Body of pancreas (tissue), 4 donors: Measurements from ENCODE around the gene RUFY2. TPM values are rescaled to one million over a fixed set of nuclear protein-coding genes. Genes with fewer than 3 reads are reported as not detected.

Experiments used
- ATAC-seq: fragments of 150-250 bp; one replicate; pipeline ENCODE4 v1.9.1; 2016
- DNase-seq, 4 donors: peaks; one replicate each; pipeline ENCODE4 v3.0.0-alpha.2; 2019
- H3K27ac ChIP-seq, 4 donors: fragments of 200-600 bp; sonication (generic); 1 replicate in 3 of 4; 2 replicates in 1 of 4; pipeline versions ENCODE4 v1.5.1 to v1.6.1; 2016 to 2019; ENCODE audit warnings: mild to moderate bottlenecking in 1 of 4, mixed read lengths in 1 of 4, moderate library complexity in 1 of 4
- H3K27me3 ChIP-seq, 2 donors: fragments of 200-600 bp; sonication (generic); one replicate each; pipeline ENCODE4 v1.6.0; 2016; ENCODE audit warnings: mild to moderate bottlenecking in 1 of 2
- H3K36me3 ChIP-seq, 2 donors: fragments of 200-600 bp; sonication (generic); replicated peaks in 1 of 2; 2 replicates each; pipeline ENCODE4 v1.5.1; 2016; ENCODE audit warnings: low read depth in 2 of 2; ENCODE audit not compliant: insufficient read depth in 1 of 2
- H3K4me1 ChIP-seq: fragments of 200-600 bp; sonication (generic); one replicate; pipeline ENCODE4 v1.6.0; 2016
- H3K4me3 ChIP-seq, 2 donors: fragments of 200-600 bp; sonication (generic); 1 replicate in 1 of 2; 2 replicates in 1 of 2; pipeline ENCODE4 v1.5.1; 2016 to 2019
- H3K9me3 ChIP-seq, 3 donors: fragments of 200-600 bp; sonication (generic); 1 replicate in 2 of 3; 2 replicates in 1 of 3; pipeline ENCODE4 v1.5.1; 2016
- POLR2A ChIP-seq, 3 donors: fragments of 450-650 bp; IDR thresholded peaks; one replicate each; pipeline ENCODE4 v1.6.1; 2016; ENCODE audit warnings: antibody characterized with exemption in 3 of 3, mild to moderate bottlenecking in 2 of 3
- WGBS, 2 donors: methylation state at CpG; one replicate each; pipeline ENCODE4 v1.1.5; 2017; 5-methylcytosine and 5-hydroxymethylcytosine counted together
- intact Hi-C: fragments of 100-400 bp; cut with DNase I; formaldehyde crosslinking; loops from one replicate; pipeline ENCODE4 v1.15.1; 2023
- total RNA-seq, 2 donors: library from RNA; depleted of rRNA; stranded (reverse); fragments of >200 nt; gene quantifications; one replicate each; pipeline ENCODE4 v1.1.0, GENCODE V29; 2016
- TF ChIP-seq, protein P1 (sequence below), 7 experiments: fragments of 450-650 bp in 4 of 7; fragments of 200-600 bp in 3 of 7; sonication (generic) in 3 of 7; IDR thresholded peaks; one replicate each; pipeline ENCODE4 v1.5.1; 2016 to 2019; ENCODE audit warnings: antibody characterized with exemption in 7 of 7

Gene RUFY2
- total RNA-seq, 2 donors from 2014 or later = 17.8 to 26.2 TPM

DNA sequence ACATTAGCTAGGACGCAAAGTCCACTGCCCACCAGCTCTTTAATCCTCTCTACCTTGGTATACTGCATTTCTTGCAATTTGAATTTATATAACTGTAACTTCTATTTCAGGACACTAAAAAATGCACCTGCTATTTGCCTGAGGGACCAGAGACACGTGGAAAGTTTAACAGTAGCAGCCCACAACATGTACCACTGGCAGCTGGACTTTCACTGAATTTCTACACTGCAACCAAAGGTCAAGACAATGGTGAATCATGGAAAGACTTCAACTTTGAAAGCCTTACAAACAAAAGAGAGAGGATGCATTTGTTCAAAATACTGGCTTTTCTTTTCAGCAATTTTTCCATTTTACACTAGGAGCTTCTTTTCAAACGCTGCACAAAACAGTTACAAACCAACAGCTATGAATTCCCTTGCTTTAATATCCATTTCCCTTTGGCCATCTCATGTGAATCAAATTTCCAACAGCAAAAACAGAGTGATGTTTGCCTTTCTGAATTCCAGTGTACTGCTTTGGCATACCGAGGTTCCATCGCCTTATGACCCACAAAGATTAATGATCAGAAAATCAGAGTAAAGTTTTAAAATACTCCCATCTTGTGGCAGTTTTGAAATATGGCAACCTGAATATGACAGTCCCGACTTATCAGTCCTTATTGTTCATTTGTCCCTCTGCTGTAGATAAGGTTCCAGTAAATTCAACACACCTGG is 105.1 kb downstream of the RUFY2 start:
- Histone ChIP-seq H3K4me1 (peaks cover 50% of the 10 kb centered on the region), H3K36me3 (no peaks in the 10 kb centered on the region), H3K27ac (peak overlapping the region in 1 of 4 donors; percentile 45), H3K4me3 (no peak overlapping the region), H3K27me3 (no peaks in the 10 kb centered on the region), H3K9me3 (no peaks in the 10 kb centered on the region)
- intact Hi-C loops = loop anchor here (10.0 kb wide), 1 partner anchor 87 kb away; no protein-coding TSS in a partner anchor
- TF ChIP-seq POLR2A (IDR thresholded peaks at IDR 0.05) = no peak
- TF ChIP-seq, protein P1, sequence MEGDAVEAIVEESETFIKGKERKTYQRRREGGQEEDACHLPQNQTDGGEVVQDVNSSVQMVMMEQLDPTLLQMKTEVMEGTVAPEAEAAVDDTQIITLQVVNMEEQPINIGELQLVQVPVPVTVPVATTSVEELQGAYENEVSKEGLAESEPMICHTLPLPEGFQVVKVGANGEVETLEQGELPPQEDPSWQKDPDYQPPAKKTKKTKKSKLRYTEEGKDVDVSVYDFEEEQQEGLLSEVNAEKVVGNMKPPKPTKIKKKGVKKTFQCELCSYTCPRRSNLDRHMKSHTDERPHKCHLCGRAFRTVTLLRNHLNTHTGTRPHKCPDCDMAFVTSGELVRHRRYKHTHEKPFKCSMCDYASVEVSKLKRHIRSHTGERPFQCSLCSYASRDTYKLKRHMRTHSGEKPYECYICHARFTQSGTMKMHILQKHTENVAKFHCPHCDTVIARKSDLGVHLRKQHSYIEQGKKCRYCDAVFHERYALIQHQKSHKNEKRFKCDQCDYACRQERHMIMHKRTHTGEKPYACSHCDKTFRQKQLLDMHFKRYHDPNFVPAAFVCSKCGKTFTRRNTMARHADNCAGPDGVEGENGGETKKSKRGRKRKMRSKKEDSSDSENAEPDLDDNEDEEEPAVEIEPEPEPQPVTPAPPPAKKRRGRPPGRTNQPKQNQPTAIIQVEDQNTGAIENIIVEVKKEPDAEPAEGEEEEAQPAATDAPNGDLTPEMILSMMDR (IDR thresholded peaks at IDR 0.05) = peak; percentile 26 to 78 (median 70)
- peak; percentile 54 for ATAC-seq
- WGBS, 2 donors = 32% methylated on average over 6 of the region's 6 CpGs
- DNase-seq = peak in 1 of 4 donors; percentile 20

DNA sequence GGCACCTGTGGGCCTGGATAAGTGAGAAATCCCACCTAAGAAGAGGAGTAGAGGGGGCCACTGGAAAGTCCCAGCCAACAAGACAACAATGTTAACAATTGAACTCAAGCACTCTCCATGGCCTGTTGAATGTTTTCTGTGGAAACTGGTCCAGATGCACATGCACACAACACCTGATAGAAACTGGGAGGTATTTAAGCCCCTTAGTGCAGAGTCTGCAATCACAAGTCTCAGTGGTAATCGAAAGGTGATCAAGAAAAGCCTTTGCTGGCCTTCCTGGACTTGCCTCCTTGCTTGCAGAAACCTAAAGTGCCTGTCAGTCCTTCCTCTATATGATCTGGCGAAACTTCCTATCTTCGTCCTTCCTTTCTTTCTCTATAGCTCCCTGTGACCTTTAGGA is 105.8 kb downstream of the RUFY2 start:
- intact Hi-C loops = loop anchor here (10.0 kb wide), 1 partner anchor 86 kb away; no protein-coding TSS in a partner anchor
- no peaks in the 10 kb centered on the region for H3K9me3 ChIP-seq
- WGBS, 2 donors = 51 to 65% methylated on average over 3 of the region's 3 CpGs
- no peak overlapping the region for H3K4me3 ChIP-seq
- H3K27me3 ChIP-seq = no peaks in the 10 kb centered on the region
- H3K27ac ChIP-seq = peak overlapping the region in 1 of 4 donors; percentile 45
- TF ChIP-seq POLR2A (IDR thresholded peaks at IDR 0.05) = no peak
- TF ChIP-seq, protein P1 (IDR thresholded peaks at IDR 0.05) = no peak
- ATAC-seq = no peak
- H3K4me1 ChIP-seq = peaks cover 47% of the 10 kb centered on the region
- H3K36me3 ChIP-seq = no peaks in the 10 kb centered on the region
- DNase-seq = no peak

DNA sequence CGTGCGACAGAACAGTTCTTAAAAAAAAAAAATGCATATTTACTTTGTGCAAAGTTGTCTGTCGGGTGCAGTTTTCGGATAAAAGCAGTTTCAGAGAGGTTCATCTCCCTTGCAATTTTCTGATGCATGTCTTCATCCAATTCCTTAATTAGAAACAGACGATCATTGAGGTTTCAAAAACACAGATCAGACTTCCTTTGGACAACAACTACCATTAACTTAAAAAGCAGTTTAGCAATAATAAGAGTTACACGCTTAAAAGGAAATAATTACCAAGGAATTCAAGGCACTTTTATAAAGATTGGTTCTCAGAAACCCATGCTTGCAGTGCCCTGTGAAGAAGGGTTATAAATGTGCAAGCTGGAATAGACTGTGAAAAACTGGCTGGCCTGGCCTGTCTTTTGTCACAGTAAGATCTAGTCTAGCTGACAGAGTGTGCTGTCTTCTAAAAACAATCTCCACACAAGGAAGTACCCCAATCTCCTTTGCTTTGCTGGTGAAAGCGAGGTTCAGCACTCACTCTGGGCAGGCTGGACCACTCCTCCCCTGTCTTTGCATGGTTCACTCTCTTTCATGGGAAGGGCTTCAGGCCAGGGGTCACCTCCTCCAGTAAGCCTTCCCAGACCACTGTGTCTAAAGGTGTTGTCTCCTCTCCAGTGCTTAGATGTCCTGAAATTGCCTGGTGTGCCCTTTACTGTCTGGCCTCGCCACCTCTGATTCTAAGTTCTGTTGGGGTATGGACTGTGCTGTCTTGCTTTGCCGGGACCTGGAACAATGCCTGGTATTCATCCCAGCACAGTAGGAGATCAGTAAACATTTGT is 110.0 kb downstream of the RUFY2 start:
- ATAC-seq (no peak), DNase-seq (no peak)
- no peaks in the 10 kb centered on the region for H3K9me3 ChIP-seq
- TF ChIP-seq POLR2A (IDR thresholded peaks at IDR 0.05) = no peak
- TF ChIP-seq, protein P1 (IDR thresholded peaks at IDR 0.05) = no peak
- WGBS, 2 donors = 63 to 74% methylated on average over 9 of the region's 9 CpGs
- intact Hi-C loops = no loop called here
- no peak overlapping the region for H3K27ac ChIP-seq
- H3K4me1 ChIP-seq = peaks cover 21% of the 10 kb centered on the region
- no peaks in the 10 kb centered on the region for H3K27me3 ChIP-seq
- H3K4me3 ChIP-seq = no peak overlapping the region
- H3K36me3 ChIP-seq = peaks cover 0 to 3% of the 10 kb centered on the region in 2 donors

Other genes starting within 250 kb of the RUFY2 start
- gene ATOH7, start 175.2 kb downstream of the RUFY2 start, total RNA-seq = not detected
- gene HNRNPH3, start 75.2 kb downstream of the RUFY2 start, total RNA-seq = 10 to 100 TPM; 24.1 to 27.7 TPM
- gene PBLD, start 74.3 kb downstream of the RUFY2 start, total RNA-seq = 10 to 100 TPM; 32.2 to 41.2 TPM
- 1 to 10 TPM in 1 of 2 donors, under 1 TPM in 1; 0.66 to 2.3 TPM for gene DNA2, start 64.7 kb upstream of the RUFY2 start, total RNA-seq
- gene SLC25A16, start 120.2 kb upstream of the RUFY2 start, total RNA-seq = 10 to 100 TPM; 13.7 to 17.8 TPM
- 1 to 10 TPM; 1.6 to 3.6 TPM for gene TET1, start 153.1 kb upstream of the RUFY2 start, total RNA-seq